Neuronal stem cell (in vitro differentiated cells): Measurements from ENCODE around the gene ARHGEF25.
A peak's percentile ranks its signal among the peaks of the same experiment; 100 is the strongest.
"Not testable (repeated sequence)": the region's sequence is repeated elsewhere in the genome, so short reads cannot be mapped to it uniquely, and the experiment has no call there.

Experiments used
- DNase-seq: peaks from one replicate; pipeline ENCODE4 v3.0.0-alpha.2; 2013; ENCODE audit warnings: low spot score
- H2AFZ ChIP-seq: one replicate; pipeline ENCODE4 v1.6.1; 2013; ENCODE audit warnings: mild to moderate bottlenecking, low read length, inconsistent platforms
- H2AK5ac ChIP-seq: 2 replicates; pipeline ENCODE4 v1.6.1; 2013; ENCODE audit warnings: low read depth, mild to moderate bottlenecking, inconsistent platforms, low read length, moderate library complexity, mixed read lengths
- H2BK120ac ChIP-seq: 2 replicates; pipeline ENCODE4 v1.6.1; 2013; ENCODE audit warnings: low read depth, mild to moderate bottlenecking, inconsistent platforms, low read length, moderate library complexity, mixed read lengths
- H2BK12ac ChIP-seq: one replicate; pipeline ENCODE4 v1.6.1; 2013; ENCODE audit warnings: low read length, inconsistent platforms
- H2BK15ac ChIP-seq: 2 replicates; pipeline ENCODE4 v1.6.1; 2013; ENCODE audit warnings: mild to moderate bottlenecking, low read length, inconsistent platforms, mixed read lengths
- H2BK5ac ChIP-seq: one replicate; pipeline ENCODE4 v1.6.1; 2013; ENCODE audit warnings: inconsistent platforms, mild to moderate bottlenecking, low read length, moderate library complexity
- H3K14ac ChIP-seq: one replicate; pipeline ENCODE4 v1.6.1; 2013; ENCODE audit warnings: low read length, inconsistent platforms
- H3K18ac ChIP-seq: 2 replicates; pipeline ENCODE4 v1.6.1; 2013; ENCODE audit warnings: low read length, inconsistent platforms
- H3K23ac ChIP-seq: 2 replicates; pipeline ENCODE4 v1.6.1; 2013; ENCODE audit warnings: low read depth, mild to moderate bottlenecking, mixed read lengths, low read length, inconsistent platforms; ENCODE audit not compliant: poor library complexity
- H3K27ac ChIP-seq: replicated peaks from 3 replicates; pipeline ENCODE4 v1.5.1; 2013; ENCODE audit warnings: low read length, inconsistent platforms
- H3K27me3 ChIP-seq, 3 experiments: 2 replicates each; pipeline ENCODE4 v1.6.1; 2013; ENCODE audit warnings: low read length in 3 of 3, mild to moderate bottlenecking in 2 of 3, inconsistent platforms in 1 of 3, low read depth in 1 of 3, mixed read lengths in 1 of 3, moderate library complexity in 1 of 3; ENCODE audit not compliant: control insufficient read depth in 3 of 3, insufficient read depth in 3 of 3
- H3K36me3 ChIP-seq, 2 donors: replicated peaks in 1 of 2; 2 replicates each; pipeline ENCODE4 v1.6.1; 2013; ENCODE audit warnings: low read length in 2 of 2; ENCODE audit not compliant: control insufficient read depth in 2 of 2, insufficient read depth in 2 of 2
- H3K4ac ChIP-seq: 2 replicates; pipeline ENCODE4 v1.6.1; 2013; ENCODE audit warnings: inconsistent platforms, mild to moderate bottlenecking, low read length, moderate library complexity
- H3K4me1 ChIP-seq, 2 donors: 1 replicate in 1 of 2; 2 replicates in 1 of 2; pipeline ENCODE4 v1.6.1; 2013; ENCODE audit warnings: low read length in 2 of 2, low read depth in 1 of 2; ENCODE audit not compliant: control insufficient read depth in 2 of 2, insufficient read depth in 1 of 2
- H3K4me2 ChIP-seq: one replicate; pipeline ENCODE4 v1.6.1; 2013; ENCODE audit warnings: mild to moderate bottlenecking, low read length, inconsistent platforms; ENCODE audit not compliant: insufficient read depth, poor library complexity, severe bottlenecking
- H3K4me3 ChIP-seq, 2 donors: 2 replicates each; pipeline ENCODE4 v1.5.1; 2013; ENCODE audit warnings: low read length in 2 of 2, mild to moderate bottlenecking in 2 of 2, inconsistent platforms in 1 of 2, moderate library complexity in 1 of 2
- H3K79me1 ChIP-seq: one replicate; pipeline ENCODE4 v1.6.1; 2013; ENCODE audit warnings: low read depth, mild to moderate bottlenecking, inconsistent platforms, low read length, moderate library complexity
- H3K9ac ChIP-seq: one replicate; pipeline ENCODE4 v1.6.1; 2013; ENCODE audit warnings: mild to moderate bottlenecking, low read depth, low read length, inconsistent platforms; ENCODE audit not compliant: poor library complexity
- H3K9me3 ChIP-seq, 2 donors: replicated peaks in 1 of 2; 2 replicates each; pipeline versions ENCODE3 to v1.6.1; 2013; ENCODE audit warnings: low read length in 2 of 2, mild to moderate bottlenecking in 2 of 2, inconsistent platforms in 1 of 2, low read depth in 1 of 2, mixed read lengths in 1 of 2, moderate library complexity in 1 of 2; ENCODE audit not compliant: control insufficient read depth in 2 of 2, insufficient read depth in 1 of 2
- H4K8ac ChIP-seq: one replicate; pipeline ENCODE4 v1.6.1; 2013; ENCODE audit warnings: low read depth, mild to moderate bottlenecking, inconsistent platforms, low read length, moderate library complexity
- H4K91ac ChIP-seq: one replicate; pipeline ENCODE4 v1.6.1; 2013; ENCODE audit warnings: low read length, low read depth, mild to moderate bottlenecking, inconsistent platforms; ENCODE audit not compliant: poor library complexity
- WGBS, 2 donors: extraction: QIAGEN DNeasy Blood & Tissue Kit; methylation state at CpG; one replicate each; pipeline ENCODE4 v1.1.7; 2013; ENCODE audit warnings: missing lambda C conversion rate in 2 of 2, mixed read lengths in 1 of 2; ENCODE audit not compliant: insufficient read length in 2 of 2, insufficient replicate concordance in 1 of 2; ENCODE audit errors: extremely low coverage in 2 of 2; 5-methylcytosine and 5-hydroxymethylcytosine counted together

The ARHGEF25 gene

GRCh38 chr12:57654042-57654441, 42.8 kb downstream of the ARHGEF25 start:
- H3K4me3 ChIP-seq: no peak overlapping the region
- no peak overlapping the region for H3K4me2 ChIP-seq
- H3K4me1 ChIP-seq: no peaks in the 10 kb centered on the region
- no peak overlapping the region for H3K14ac ChIP-seq
- H2BK5ac ChIP-seq: no peak overlapping the region
- H2BK120ac ChIP-seq: no peak overlapping the region
- no peak overlapping the region for H4K91ac ChIP-seq
- no peak overlapping the region for H3K18ac ChIP-seq
- H2BK15ac ChIP-seq: no peak overlapping the region
- peaks cover 0 to 3% (median 0%) of the 10 kb centered on the region in 3 experiments for H3K27me3 ChIP-seq
- no peaks in the 10 kb centered on the region for H3K36me3 ChIP-seq
- H4K8ac ChIP-seq: no peak overlapping the region
- no peaks in the 10 kb centered on the region for H3K79me1 ChIP-seq
- no peak overlapping the region for H3K27ac ChIP-seq
- H2BK12ac ChIP-seq: no peak overlapping the region
- H2AFZ ChIP-seq: no peak overlapping the region
- H3K23ac ChIP-seq: no peak overlapping the region
- no peak overlapping the region for H3K9ac ChIP-seq
- DNase-seq: no peak
- no peak overlapping the region for H2AK5ac ChIP-seq
- no peak overlapping the region for H3K4ac ChIP-seq
- H3K9me3 ChIP-seq: peaks cover 2% of the 10 kb centered on the region in 2 donors
- WGBS, 2 donors: no CpG with 5 or more reads among the region's 3 CpGs

- H2AFZ ChIP-seq: no peak overlapping the region
- no peak for DNase-seq
- H2BK120ac ChIP-seq: no peak overlapping the region
- H3K36me3 ChIP-seq: no peaks in the 10 kb centered on the region
- no peak overlapping the region for H3K4me2 ChIP-seq
- H3K18ac ChIP-seq: no peak overlapping the region
- no peak overlapping the region for H2BK15ac ChIP-seq
- WGBS, 2 donors: no CpG with 5 or more reads among the region's 23 CpGs
- H3K14ac ChIP-seq: no peak overlapping the region
- peak overlapping the region; percentile 12 for H3K9ac ChIP-seq
- no peak overlapping the region for H3K23ac ChIP-seq
- no peak overlapping the region for H3K27ac ChIP-seq
- no peak overlapping the region for H4K8ac ChIP-seq
- H2BK5ac ChIP-seq: peak overlapping the region; percentile 71
- no peaks in the 10 kb centered on the region for H3K79me1 ChIP-seq
- no peak overlapping the region for H3K4ac ChIP-seq
- H4K91ac ChIP-seq: no peak overlapping the region
- peaks cover 0 to 3% (median 0%) of the 10 kb centered on the region in 3 experiments for H3K27me3 ChIP-seq
- no peak overlapping the region for H2BK12ac ChIP-seq
- H3K4me1 ChIP-seq: no peaks in the 10 kb centered on the region
- H2AK5ac ChIP-seq: no peak overlapping the region
- peak overlapping the region in 1 of 2 donors; percentile 59 for H3K4me3 ChIP-seq
- peaks cover 2 to 3% of the 10 kb centered on the region in 2 donors for H3K9me3 ChIP-seq
Measured at GRCh38 chr12:57655541-57656240, 44.5 kb downstream of the ARHGEF25 start.

GRCh38 chr12:57656408-57656807, 45.2 kb downstream of the ARHGEF25 start:
- H4K8ac ChIP-seq, H2BK15ac ChIP-seq, H4K91ac ChIP-seq, H3K23ac ChIP-seq, H3K14ac ChIP-seq, H2AFZ ChIP-seq, H3K4me1 ChIP-seq, H3K27ac ChIP-seq, H3K4me2 ChIP-seq, H3K36me3 ChIP-seq, H3K9me3 ChIP-seq, H3K4me3 ChIP-seq, H3K27me3 ChIP-seq, H2BK5ac ChIP-seq, H2AK5ac ChIP-seq, H3K18ac ChIP-seq, H3K79me1 ChIP-seq, H3K9ac ChIP-seq, H2BK120ac ChIP-seq, DNase-seq, H2BK12ac ChIP-seq, H3K4ac ChIP-seq: not testable (repeated sequence)
- WGBS, 2 donors: no CpG with 5 or more reads among the region's 4 CpGs

- no peak overlapping the region for H3K4me3 ChIP-seq
- no peak overlapping the region for H2BK12ac ChIP-seq
- no CpG with 5 or more reads among the region's 3 CpGs for WGBS, 2 donors
Measured at GRCh38 chr12:57657744-57658143, 46.5 kb downstream of the ARHGEF25 start.

More at GRCh38 chr12:57657744-57658143, 46.5 kb downstream of the ARHGEF25 start:
- Histone ChIP-seq H4K91ac (no peak overlapping the region), H2BK15ac (no peak overlapping the region), H3K4me1 (no peaks in the 10 kb centered on the region), H3K18ac (no peak overlapping the region), H3K4me2 (no peak overlapping the region), H3K27ac (no peak overlapping the region), H3K4ac (no peak overlapping the region), H3K79me1 (no peaks in the 10 kb centered on the region), H3K14ac (no peak overlapping the region), H2BK120ac (no peak overlapping the region), H3K23ac (no peak overlapping the region), H3K27me3 (peaks cover 0 to 3% (median 0%) of the 10 kb centered on the region in 3 experiments), H3K9ac (no peak overlapping the region), H2BK5ac (no peak overlapping the region), H3K9me3 (peaks cover 3 to 10% of the 10 kb centered on the region in 2 donors), H4K8ac (no peak overlapping the region), H2AK5ac (no peak overlapping the region), H2AFZ (no peak overlapping the region), H3K36me3 (no peaks in the 10 kb centered on the region)
- no peak for DNase-seq
